KG1 (cell line): ENCODE data around the gene PEX1.
A peak's percentile ranks its signal among the peaks of the same experiment; 100 is the strongest.
"Not testable (repeated sequence)": the region's sequence is repeated elsewhere in the genome, so short reads cannot be mapped to it uniquely, and the experiment has no call there.

Source experiments
- DNase-seq: peaks from one replicate; lab custom pipeline; 2025; lab: John Stamatoyannopoulos, UW

The PEX1 gene

DNA sequence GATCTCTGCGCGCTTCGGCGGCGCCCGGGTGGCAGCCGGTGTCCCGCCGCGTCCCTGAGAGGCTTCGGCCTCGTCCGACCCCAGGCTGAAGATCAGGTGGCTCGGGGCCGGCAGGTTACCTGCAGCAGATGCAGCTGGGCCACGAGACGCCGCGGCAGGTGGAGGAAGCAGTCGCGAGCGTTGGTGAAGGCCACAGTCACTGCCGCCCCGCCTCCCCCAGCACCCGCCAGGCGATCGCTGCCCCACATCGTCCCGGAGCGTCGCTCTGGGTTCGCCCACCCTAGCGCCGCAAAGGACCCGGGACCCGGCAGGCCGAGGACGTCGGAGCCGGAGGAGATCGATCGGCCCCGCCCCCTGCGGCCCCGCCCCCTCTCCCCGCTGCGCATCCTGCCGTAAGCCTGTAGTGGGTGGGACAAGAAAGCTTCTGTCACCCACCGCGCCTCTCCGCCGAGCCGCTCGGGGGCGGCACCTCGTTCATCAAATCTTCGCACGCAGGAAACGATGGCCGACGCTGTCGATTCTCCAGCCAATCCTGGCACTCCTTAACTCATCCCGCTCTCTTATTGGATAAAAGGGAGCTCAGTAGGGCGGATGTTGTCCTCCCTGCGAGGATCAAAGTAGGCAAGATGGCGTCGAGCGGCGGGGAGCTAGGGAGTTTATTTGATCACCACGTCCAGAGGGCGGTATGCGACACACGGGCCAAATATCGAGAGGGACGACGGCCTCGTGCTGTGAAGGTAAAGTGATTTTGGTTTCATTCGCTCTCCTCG is at the start of gene PEX1, which contains the start of gene RBM48:
PEX1 (minus strand) TSS at position 333 of the 770 bp plus-strand sequence; CDS start at position 248, 85 bp downstream.
RBM48 (plus strand) TSS at position 608 of the 770 bp plus-strand sequence; CDS start at position 627, 19 bp downstream.
- DNase-seq: peak; percentile 86

- no peak for DNase-seq
Measured at GRCh38 chr7:92576296-92576695, 48.0 kb upstream of the PEX1 start.

- DNase-seq: no peak
Measured at GRCh38 chr7:92569137-92569536, 40.8 kb upstream of the PEX1 start.

DNA sequence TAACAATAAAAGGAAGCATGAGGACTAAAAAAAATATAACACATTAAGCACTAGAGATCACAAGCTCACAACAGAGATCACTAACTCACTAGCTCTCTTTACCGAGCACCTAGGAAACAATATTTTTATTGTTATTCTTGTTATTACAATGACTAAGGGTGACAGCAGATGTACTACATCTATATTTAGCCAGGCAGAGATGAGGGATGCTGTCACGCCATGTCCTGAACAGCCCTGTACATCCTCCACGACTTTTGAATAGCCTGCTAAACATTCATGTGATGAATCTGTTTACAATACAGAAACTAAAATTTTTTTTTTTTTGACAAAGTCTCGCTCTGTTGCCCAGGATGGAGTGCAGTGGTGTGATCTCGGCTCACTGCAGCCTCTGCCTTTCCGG is 39.1 kb upstream of the PEX1 start:
- DNase-seq: no peak

DNA sequence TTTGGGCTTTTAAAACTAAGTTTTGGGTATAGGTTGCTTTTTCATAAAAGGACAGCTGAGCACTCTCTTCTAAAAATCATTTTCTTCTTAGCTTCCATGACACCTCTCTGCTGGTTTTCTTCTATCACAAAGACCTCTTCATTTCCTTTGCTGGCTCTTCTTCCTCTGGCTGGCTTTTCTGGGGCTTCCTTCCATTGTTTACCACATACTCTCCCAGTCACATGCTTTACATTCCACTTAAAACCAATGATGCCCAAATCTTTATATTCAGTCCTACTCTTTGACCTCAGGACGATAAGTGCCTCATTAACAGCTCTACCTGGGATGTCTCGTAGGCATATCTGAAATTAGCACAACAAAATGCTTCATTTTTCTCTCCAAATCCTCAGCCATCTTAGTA is 35.0 kb upstream of the PEX1 start:
- no peak for DNase-seq

- no peak for DNase-seq
Measured at GRCh38 chr7:92560602-92561001, 32.3 kb upstream of the PEX1 start.

- DNase-seq: no peak
Measured at GRCh38 chr7:92557808-92558362, 29.6 kb upstream of the PEX1 start.

DNA sequence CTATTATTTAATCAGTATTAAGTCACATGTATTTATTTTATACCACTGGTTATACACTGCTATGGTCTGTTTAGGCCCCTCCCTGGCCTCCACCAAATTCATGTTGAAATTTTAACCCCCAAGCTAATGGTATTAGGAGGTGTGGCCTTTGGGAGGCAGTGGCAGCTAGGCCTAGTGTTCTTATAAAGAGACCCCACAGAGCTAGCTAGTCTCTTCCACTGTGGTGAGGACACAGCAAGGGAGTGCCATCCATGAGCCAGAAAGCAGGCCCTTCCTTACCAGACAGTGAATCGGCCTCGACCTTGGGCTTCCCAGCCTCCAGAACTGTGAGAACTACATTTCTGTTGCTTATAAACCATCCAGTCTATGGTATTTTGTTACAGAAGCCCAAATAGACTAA is 28.9 kb upstream of the PEX1 start:
- DNase-seq: no peak

- no peak for DNase-seq
Measured at GRCh38 chr7:92550194-92550593, 21.9 kb upstream of the PEX1 start.

DNA sequence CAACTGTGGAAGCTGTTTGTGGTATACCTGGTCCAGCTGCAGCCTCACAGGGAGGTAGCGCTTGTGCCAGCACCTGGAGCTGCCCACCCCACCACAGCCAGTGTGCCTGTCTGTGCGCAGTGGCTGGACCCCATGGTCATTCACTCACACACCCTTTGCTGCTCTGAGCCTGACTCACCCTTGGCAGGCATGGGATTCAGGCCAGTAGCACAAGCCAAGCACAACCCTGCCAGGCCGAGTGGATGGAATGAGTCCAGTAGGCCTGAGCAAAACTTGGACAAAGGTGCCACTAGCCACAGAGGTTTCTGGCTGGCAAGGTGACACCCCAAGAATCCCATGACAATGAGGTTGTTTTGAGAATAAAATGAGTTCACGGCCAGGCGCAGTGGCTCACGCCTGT is 19.3 kb upstream of the PEX1 start:
- DNase-seq: no peak

- no peak for DNase-seq
Measured at GRCh38 chr7:92546856-92547497, 18.7 kb upstream of the PEX1 start.

DNA sequence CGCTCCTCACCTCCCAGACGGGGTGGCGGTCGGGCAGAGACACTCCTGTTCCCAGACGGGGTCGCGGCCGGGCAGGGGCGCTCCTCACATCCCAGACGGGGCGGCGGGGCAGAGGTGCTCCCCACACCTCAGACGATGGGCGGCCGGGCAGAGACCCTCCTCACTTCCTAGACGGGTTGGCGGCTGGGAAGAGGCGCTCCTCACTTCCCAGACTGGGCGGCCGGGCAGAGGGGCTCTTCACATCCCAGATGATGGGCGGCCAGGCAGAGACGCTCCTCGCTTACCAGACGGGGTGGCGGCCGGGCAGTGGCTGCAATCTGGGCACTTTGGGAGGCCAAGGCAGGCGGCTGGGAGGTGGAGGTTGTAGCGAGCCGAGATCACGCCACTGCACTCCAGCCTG is 16.8 kb upstream of the PEX1 start:
- DNase-seq: not testable (repeated sequence)

- DNase-seq: not testable (repeated sequence)
Measured at GRCh38 chr7:92543542-92543941, 15.2 kb upstream of the PEX1 start.

- no peak for DNase-seq
Measured at GRCh38 chr7:92534572-92534971, 6.3 kb upstream of the PEX1 start.

- no peak for DNase-seq
Measured at GRCh38 chr7:92528958-92529264, 591 bp upstream of the PEX1 start.

GRCh38 chr7:92527300-92528187 is 776 bp downstream of the PEX1 start:
- DNase-seq: peak; percentile 41

DNA sequence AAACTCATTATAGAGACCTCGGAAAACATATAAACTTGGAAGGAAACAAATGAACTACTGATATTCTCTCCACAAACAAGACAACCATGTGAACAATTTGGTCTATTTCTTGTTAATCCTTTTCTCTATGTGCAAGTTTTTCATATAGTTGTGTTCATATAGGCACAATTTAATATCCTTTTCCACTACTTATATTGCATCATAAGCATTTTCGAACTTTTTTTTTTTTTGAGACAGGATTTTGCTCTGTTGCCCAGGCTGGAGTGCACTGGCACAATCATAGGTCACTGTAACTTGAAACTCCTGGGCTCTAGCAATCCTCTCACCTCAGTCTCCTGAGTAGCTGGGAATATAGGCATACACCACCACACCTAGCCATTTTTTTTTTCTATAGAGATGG is 5.2 kb downstream of the PEX1 start:
- no peak for DNase-seq

DNA sequence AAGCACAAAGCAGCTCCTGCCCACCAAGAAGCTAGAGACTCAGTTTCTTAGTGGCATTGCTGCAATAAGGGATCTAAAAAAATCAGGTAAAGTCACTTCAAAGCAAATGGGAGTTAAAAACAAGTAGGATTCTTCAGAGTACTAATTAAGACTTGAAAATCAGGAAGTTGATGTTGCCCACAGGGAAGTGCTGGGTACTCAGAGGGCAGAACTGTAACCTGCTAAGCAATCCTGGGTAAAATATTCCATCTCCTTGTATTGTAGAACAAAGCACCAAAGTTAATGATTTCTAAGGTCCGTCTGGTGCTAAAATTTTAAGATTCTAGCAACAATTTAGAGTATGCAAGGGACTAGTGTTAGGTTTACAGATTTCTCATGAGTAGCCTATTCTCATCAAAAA is 8.3 kb downstream of the PEX1 start:
- no peak for DNase-seq

- DNase-seq: no peak
Measured at GRCh38 chr7:92517631-92518030, 10.7 kb downstream of the PEX1 start.

- no peak for DNase-seq
Measured at GRCh38 chr7:92513167-92513902, 15.0 kb downstream of the PEX1 start.

DNA sequence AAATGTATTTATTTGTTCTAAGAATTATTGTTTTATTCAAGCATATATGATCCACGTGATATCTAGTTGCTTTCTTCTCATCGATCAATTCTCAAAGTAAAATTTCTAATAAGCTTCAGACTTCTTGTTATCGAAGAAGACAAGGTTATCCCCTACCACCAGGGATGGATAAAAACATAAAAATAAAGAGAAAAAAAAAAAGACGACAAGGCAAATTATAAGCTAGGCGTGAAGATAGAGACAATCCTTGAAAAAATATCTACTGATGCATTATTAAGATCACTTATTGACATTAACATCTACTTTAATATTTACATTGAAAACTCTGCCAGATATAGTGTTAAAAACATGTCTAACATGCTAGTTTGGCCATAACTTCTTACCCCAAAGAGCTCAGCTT is 19.4 kb downstream of the PEX1 start:
- DNase-seq: no peak

GRCh38 chr7:92506363-92506762 is 22.0 kb downstream of the PEX1 start:
- DNase-seq: no peak
